ENCODE measurements around the gene GCN1. TPM values are rescaled to one million over a fixed set of nuclear protein-coding genes. Genes with fewer than 3 reads are reported as not detected.

GCN1 gene
- total RNA-seq, 1 donor from 2014 or later, result 130 TPM

GRCh38 chr12:120117961-120118320 is 76.6 kb downstream of the GCN1 start:
- H3K4me3 Mint-ChIP-seq, result peak overlapping the region; percentile 92
- H3K27ac Mint-ChIP-seq, result peak overlapping the region; percentile 94
- H3K36me3 Mint-ChIP-seq, result peaks cover 16% of the 10 kb centered on the region
- H3K27me3 Mint-ChIP-seq, result no peaks in the 10 kb centered on the region
- H3K4me1 Mint-ChIP-seq (ENCODE audit: unreplicated experiment), result peaks cover 41% of the 10 kb centered on the region
- no peak for DNase-seq (ENCODE audit: extremely low spot score, unreplicated experiment)
- TF ChIP-seq, protein P1, sequence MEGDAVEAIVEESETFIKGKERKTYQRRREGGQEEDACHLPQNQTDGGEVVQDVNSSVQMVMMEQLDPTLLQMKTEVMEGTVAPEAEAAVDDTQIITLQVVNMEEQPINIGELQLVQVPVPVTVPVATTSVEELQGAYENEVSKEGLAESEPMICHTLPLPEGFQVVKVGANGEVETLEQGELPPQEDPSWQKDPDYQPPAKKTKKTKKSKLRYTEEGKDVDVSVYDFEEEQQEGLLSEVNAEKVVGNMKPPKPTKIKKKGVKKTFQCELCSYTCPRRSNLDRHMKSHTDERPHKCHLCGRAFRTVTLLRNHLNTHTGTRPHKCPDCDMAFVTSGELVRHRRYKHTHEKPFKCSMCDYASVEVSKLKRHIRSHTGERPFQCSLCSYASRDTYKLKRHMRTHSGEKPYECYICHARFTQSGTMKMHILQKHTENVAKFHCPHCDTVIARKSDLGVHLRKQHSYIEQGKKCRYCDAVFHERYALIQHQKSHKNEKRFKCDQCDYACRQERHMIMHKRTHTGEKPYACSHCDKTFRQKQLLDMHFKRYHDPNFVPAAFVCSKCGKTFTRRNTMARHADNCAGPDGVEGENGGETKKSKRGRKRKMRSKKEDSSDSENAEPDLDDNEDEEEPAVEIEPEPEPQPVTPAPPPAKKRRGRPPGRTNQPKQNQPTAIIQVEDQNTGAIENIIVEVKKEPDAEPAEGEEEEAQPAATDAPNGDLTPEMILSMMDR (conservative IDR thresholded peaks at IDR 0.05), result no peak
- no peaks in the 10 kb centered on the region for H3K9me3 Mint-ChIP-seq

DNA sequence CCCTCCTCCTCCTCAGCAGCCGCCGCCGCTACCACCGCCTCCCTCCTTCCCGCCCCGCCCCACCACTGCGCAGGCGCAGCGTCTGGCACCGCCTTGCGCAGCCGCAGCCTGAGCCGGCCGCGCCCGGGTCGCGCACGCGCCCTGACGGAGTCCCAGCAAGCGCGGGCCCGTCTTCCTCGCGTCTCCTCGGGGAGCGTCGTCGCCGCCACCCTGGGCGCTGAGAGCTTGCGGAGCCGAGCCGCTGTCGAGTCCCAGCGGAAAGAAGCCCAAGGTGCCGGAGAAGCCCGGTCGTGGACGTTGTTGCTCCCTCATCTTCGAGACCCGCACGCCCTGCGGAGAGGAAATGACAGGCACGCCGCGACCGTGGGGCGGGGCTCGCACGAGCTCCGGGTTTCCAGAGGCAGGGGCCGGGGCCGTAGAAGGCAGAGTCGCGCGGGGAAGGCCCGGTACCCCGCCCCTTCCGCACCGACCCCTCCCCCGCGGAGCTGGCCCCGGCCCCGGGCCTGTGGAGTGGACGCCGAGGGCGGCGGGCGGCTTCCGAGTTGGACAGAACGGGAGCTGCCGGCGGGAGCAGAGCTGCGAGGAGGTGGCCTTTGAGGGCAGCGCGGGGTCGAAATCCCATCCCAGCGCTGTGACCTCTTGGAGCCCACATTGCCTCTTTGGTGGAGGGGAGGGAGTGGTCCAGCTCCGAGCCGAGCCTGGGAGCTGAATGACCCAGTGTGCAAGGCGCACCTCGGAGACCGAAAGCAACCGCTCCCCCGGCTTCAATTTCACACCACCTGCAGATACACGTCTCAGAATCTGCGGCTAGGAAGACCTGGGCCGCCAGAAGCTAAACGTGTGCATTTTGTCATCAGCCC is 77.5 kb downstream of the GCN1 start:
- Mint-ChIP-seq H3K27ac (peak overlapping the region; percentile 94), H3K27me3 (no peaks in the 10 kb centered on the region), H3K9me3 (no peaks in the 10 kb centered on the region), H3K4me1 (ENCODE audit: unreplicated experiment) (peaks cover 44% of the 10 kb centered on the region), H3K4me3 (peak overlapping the region; percentile 92), H3K36me3 (peaks cover 19% of the 10 kb centered on the region)
- TF ChIP-seq, protein P1 (conservative IDR thresholded peaks at IDR 0.05), result no peak
- peak; percentile 99 for DNase-seq (ENCODE audit: extremely low spot score, unreplicated experiment)

GRCh38 chr12:120116441-120116791 is 78.1 kb downstream of the GCN1 start, which contains the start of gene RAB35:
Gene RAB35 (minus strand): TSS chr12:120116753. CDS start chr12:120116650, 103 bp downstream.
- H3K4me1 Mint-ChIP-seq (ENCODE audit: unreplicated experiment), result peaks cover 45% of the 10 kb centered on the region
- no peaks in the 10 kb centered on the region for H3K27me3 Mint-ChIP-seq
- peaks cover 19% of the 10 kb centered on the region for H3K36me3 Mint-ChIP-seq
- TF ChIP-seq, protein P1 (conservative IDR thresholded peaks at IDR 0.05), result no peak
- peak within 1 kb of the TSS; percentile 94 for H3K27ac Mint-ChIP-seq
- no peaks in the 10 kb centered on the region for H3K9me3 Mint-ChIP-seq
- peak within 1 kb of the TSS; percentile 97 for H3K4me3 Mint-ChIP-seq
- DNase-seq (ENCODE audit: extremely low spot score, unreplicated experiment), result no peak

DNA sequence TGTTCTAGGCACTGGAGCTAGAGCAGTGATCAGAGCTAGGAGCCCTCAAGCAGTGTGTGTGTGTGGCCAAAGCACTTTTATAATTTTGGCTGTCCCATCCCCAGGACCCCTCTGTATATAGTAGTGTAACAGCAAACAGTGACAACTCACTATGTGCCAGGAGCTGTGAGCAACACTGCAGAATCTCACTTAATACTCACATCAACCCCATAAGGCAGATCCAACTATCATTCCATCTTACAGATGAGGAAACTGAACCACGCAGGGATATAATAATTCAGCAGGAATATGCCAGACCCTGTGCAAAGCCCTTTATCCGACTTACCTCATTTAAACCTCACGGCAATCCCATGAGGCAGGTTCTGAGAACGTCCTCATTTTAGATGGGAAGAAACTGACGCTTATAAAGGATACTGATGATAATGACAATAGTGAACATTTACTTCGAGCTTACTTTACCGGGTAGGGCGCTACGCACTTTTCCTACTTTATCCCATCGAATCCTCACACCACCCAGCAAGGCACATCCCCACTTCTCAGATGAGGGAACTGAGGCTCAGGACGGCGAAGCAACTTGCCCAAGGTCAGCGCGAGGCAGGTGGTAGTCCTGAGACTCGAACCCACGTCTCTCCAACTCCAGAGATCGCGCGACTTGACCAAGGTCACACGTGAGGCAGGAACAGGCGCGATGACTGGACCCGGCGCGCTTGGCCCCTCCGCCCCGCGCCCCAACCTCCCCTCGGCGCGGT is 78.6 kb downstream of the GCN1 start:
- H3K27ac Mint-ChIP-seq, result peak overlapping the region; percentile 94
- peaks cover 19% of the 10 kb centered on the region for H3K36me3 Mint-ChIP-seq
- H3K27me3 Mint-ChIP-seq, result no peaks in the 10 kb centered on the region
- H3K4me3 Mint-ChIP-seq, result peak overlapping the region; percentile 97
- H3K9me3 Mint-ChIP-seq, result no peaks in the 10 kb centered on the region
- TF ChIP-seq, protein P1 (conservative IDR thresholded peaks at IDR 0.05), result no peak
- peaks cover 45% of the 10 kb centered on the region for H3K4me1 Mint-ChIP-seq (ENCODE audit: unreplicated experiment)
- DNase-seq (ENCODE audit: extremely low spot score, unreplicated experiment), result no peak

DNA sequence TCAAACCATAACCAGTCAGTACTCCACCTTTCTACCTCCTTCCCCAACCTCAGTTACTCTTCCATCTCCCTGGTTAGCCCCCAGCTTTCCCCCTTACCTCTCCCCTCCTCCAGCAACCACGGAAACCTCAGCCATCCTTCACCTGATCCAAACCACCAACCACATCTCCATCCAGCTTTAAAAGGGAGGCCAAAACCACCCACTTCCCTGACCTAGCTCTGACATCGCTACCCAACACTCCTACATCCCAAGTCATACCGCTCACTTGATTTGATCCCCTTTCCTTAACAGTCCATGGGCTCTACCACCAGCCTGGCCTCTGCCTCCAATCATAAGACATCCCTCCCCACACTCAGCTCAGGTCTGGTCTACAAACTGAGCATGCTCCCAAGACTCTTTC is 79.4 kb downstream of the GCN1 start:
- H3K27me3 Mint-ChIP-seq, result no peaks in the 10 kb centered on the region
- TF ChIP-seq, protein P1 (conservative IDR thresholded peaks at IDR 0.05), result no peak
- H3K4me3 Mint-ChIP-seq, result peak overlapping the region; percentile 97
- peak overlapping the region; percentile 94 for H3K27ac Mint-ChIP-seq
- no peaks in the 10 kb centered on the region for H3K9me3 Mint-ChIP-seq
- H3K36me3 Mint-ChIP-seq, result peaks cover 19% of the 10 kb centered on the region
- peaks cover 45% of the 10 kb centered on the region for H3K4me1 Mint-ChIP-seq (ENCODE audit: unreplicated experiment)
- no peak for DNase-seq (ENCODE audit: extremely low spot score, unreplicated experiment)

Measured in type B pancreatic cell (in vitro differentiated cells).